Epidermal melanocyte (primary cell): ENCODE results near the gene GMEB2.
"Not testable (repeated sequence)": the region's sequence is repeated elsewhere in the genome, so short reads cannot be mapped to it uniquely, and the experiment has no call there.

Experiments
- DNase-seq: peaks from one replicate; pipeline ENCODE4 v3.0.0; 2011; ENCODE audit warnings: low spot score; ENCODE audit not compliant: insufficient read length

Gene GMEB2

GRCh38 chr20:63626424-63627128 is at the start of gene GMEB2:
Gene GMEB2 (minus strand): TSS chr20:63627101. CDS start chr20:63619397, 7,704 bp downstream.
- peak; percentile 93 for DNase-seq

GRCh38 chr20:63675681-63676368 is 48.9 kb upstream of the GMEB2 start:
- no peak for DNase-seq

- DNase-seq: no peak
Observed at GRCh38 chr20:63673951-63674350, 47.0 kb upstream of the GMEB2 start.

GRCh38 chr20:63672666-63673065 is 45.8 kb upstream of the GMEB2 start:
- no peak for DNase-seq

GRCh38 chr20:63671695-63672094 is 44.8 kb upstream of the GMEB2 start:
- not testable (repeated sequence) for DNase-seq

GRCh38 chr20:63668351-63668750 is 41.5 kb upstream of the GMEB2 start:
- DNase-seq: no peak

GRCh38 chr20:63667858-63668257 is 41.0 kb upstream of the GMEB2 start:
- no peak for DNase-seq

GRCh38 chr20:63665708-63666107 is 38.8 kb upstream of the GMEB2 start:
- no peak for DNase-seq

- no peak for DNase-seq
Observed at GRCh38 chr20:63664861-63665594, 38.1 kb upstream of the GMEB2 start.

- no peak for DNase-seq
Observed at GRCh38 chr20:63664143-63664851, 37.4 kb upstream of the GMEB2 start.

- DNase-seq: no peak
Observed at GRCh38 chr20:63663332-63664066, 36.6 kb upstream of the GMEB2 start.

- DNase-seq: no peak
Observed at GRCh38 chr20:63662813-63663189, 35.9 kb upstream of the GMEB2 start.

GRCh38 chr20:63661959-63662812 is 35.3 kb upstream of the GMEB2 start:
- no peak for DNase-seq

GRCh38 chr20:63661108-63661507 is 34.2 kb upstream of the GMEB2 start:
- DNase-seq: no peak

- DNase-seq: no peak
Observed at GRCh38 chr20:63660622-63661021, 33.7 kb upstream of the GMEB2 start.

- DNase-seq: not testable (repeated sequence)
Observed at GRCh38 chr20:63660174-63660573, 33.3 kb upstream of the GMEB2 start.

GRCh38 chr20:63659370-63659769 is 32.5 kb upstream of the GMEB2 start:
- no peak for DNase-seq

- DNase-seq: no peak
Observed at GRCh38 chr20:63658749-63659187, 31.9 kb upstream of the GMEB2 start.

GRCh38 chr20:63657937-63658748 is 31.2 kb upstream of the GMEB2 start, which contains the start of gene RTEL1:
Gene RTEL1 (plus strand): TSS chr20:63658312. CDS start chr20:63659403, 1,091 bp downstream.
- DNase-seq: peak; percentile 99
